H1 (cell line): ENCODE measurements around the gene CLCN5. TPM values are rescaled to one million over a fixed set of nuclear protein-coding genes. Genes with fewer than 3 reads are reported as not detected.

Experiments
- E2F6 ChIP-seq: IDR thresholded peaks from 2 replicates; pipeline ENCODE4 v1.6.1; 2012; ENCODE audit warnings: inconsistent platforms
- EGR1 ChIP-seq: IDR thresholded peaks from 2 replicates; pipeline ENCODE4 v1.6.1; 2011; ENCODE audit warnings: low read depth, low read length, borderline replicate concordance
- EZH2 ChIP-seq: fragments of 200-600 bp; sonication (generic); IDR thresholded peaks from 2 replicates; pipeline ENCODE4 v1.7.1; 2012; ENCODE audit warnings: low read depth, mild to moderate bottlenecking, moderate library complexity, low read length, inconsistent platforms; ENCODE audit not compliant: severe bottlenecking
- KDM4A ChIP-seq: IDR thresholded peaks from one replicate; pipeline ENCODE4 v1.7.1; 2012; ENCODE audit warnings: low read depth, mild to moderate bottlenecking, moderate library complexity, low read length, inconsistent platforms; ENCODE audit not compliant: severe bottlenecking
- RFX5 ChIP-seq: IDR thresholded peaks from 2 replicates; pipeline ENCODE4 v1.6.1; 2011; ENCODE audit warnings: low read depth, low read length, improper control_type of control experiment, borderline replicate concordance
- SP1 ChIP-seq: IDR thresholded peaks from 2 replicates; pipeline ENCODE4 v1.6.1; 2011; ENCODE audit warnings: low read depth, low read length
- SRF ChIP-seq: IDR thresholded peaks from 2 replicates; pipeline ENCODE4 v1.6.1; 2011; ENCODE audit warnings: mild to moderate bottlenecking, low read depth, low read length, moderate library complexity
- polyA plus RNA-seq, 7 experiments: library from polyadenylated mRNA; depleted of rRNA in 3 of 7; stranded (reverse) in 5 of 7; unstranded in 2 of 7; fragments of >200 nt in 5 of 7; fragments of 200-250 nt in 2 of 7; gene quantifications; 1 replicate in 5 of 7; 2 replicates in 1 of 7; 4 replicates in 1 of 7; pipeline versions ENCODE4 v1.2.1 to v1.2.3, GENCODE V29; 2011 to 2013; ENCODE audit warnings: missing spikeins in 2 of 7, mixed read lengths in 2 of 7
- total RNA-seq: library from RNA; stranded (reverse); fragmentation: NEBNext Ultra II Directional; extraction: Animal tissue kit (Norgen Biotek cat#: 25700); gene quantifications from 2 replicates; pipeline ENCODE4 v1.2.1, GENCODE V29; 2021
- TF ChIP-seq, protein P1 (sequence below): fragments of 300-600 bp; sonication (generic); IDR thresholded peaks from 2 replicates; pipeline ENCODE4 v1.7.1; 2012; ENCODE audit warnings: low read length, moderate library complexity, mild to moderate bottlenecking, inconsistent platforms; ENCODE audit not compliant: insufficient replicate concordance

Gene CLCN5
- total and polyA plus RNA-seq, 2 of the 8 experiments (the other 6 are each of a cell fraction or from before 2014, with no cell fraction given), result 4.2 to 9.7 TPM

- TF ChIP-seq, protein P1, sequence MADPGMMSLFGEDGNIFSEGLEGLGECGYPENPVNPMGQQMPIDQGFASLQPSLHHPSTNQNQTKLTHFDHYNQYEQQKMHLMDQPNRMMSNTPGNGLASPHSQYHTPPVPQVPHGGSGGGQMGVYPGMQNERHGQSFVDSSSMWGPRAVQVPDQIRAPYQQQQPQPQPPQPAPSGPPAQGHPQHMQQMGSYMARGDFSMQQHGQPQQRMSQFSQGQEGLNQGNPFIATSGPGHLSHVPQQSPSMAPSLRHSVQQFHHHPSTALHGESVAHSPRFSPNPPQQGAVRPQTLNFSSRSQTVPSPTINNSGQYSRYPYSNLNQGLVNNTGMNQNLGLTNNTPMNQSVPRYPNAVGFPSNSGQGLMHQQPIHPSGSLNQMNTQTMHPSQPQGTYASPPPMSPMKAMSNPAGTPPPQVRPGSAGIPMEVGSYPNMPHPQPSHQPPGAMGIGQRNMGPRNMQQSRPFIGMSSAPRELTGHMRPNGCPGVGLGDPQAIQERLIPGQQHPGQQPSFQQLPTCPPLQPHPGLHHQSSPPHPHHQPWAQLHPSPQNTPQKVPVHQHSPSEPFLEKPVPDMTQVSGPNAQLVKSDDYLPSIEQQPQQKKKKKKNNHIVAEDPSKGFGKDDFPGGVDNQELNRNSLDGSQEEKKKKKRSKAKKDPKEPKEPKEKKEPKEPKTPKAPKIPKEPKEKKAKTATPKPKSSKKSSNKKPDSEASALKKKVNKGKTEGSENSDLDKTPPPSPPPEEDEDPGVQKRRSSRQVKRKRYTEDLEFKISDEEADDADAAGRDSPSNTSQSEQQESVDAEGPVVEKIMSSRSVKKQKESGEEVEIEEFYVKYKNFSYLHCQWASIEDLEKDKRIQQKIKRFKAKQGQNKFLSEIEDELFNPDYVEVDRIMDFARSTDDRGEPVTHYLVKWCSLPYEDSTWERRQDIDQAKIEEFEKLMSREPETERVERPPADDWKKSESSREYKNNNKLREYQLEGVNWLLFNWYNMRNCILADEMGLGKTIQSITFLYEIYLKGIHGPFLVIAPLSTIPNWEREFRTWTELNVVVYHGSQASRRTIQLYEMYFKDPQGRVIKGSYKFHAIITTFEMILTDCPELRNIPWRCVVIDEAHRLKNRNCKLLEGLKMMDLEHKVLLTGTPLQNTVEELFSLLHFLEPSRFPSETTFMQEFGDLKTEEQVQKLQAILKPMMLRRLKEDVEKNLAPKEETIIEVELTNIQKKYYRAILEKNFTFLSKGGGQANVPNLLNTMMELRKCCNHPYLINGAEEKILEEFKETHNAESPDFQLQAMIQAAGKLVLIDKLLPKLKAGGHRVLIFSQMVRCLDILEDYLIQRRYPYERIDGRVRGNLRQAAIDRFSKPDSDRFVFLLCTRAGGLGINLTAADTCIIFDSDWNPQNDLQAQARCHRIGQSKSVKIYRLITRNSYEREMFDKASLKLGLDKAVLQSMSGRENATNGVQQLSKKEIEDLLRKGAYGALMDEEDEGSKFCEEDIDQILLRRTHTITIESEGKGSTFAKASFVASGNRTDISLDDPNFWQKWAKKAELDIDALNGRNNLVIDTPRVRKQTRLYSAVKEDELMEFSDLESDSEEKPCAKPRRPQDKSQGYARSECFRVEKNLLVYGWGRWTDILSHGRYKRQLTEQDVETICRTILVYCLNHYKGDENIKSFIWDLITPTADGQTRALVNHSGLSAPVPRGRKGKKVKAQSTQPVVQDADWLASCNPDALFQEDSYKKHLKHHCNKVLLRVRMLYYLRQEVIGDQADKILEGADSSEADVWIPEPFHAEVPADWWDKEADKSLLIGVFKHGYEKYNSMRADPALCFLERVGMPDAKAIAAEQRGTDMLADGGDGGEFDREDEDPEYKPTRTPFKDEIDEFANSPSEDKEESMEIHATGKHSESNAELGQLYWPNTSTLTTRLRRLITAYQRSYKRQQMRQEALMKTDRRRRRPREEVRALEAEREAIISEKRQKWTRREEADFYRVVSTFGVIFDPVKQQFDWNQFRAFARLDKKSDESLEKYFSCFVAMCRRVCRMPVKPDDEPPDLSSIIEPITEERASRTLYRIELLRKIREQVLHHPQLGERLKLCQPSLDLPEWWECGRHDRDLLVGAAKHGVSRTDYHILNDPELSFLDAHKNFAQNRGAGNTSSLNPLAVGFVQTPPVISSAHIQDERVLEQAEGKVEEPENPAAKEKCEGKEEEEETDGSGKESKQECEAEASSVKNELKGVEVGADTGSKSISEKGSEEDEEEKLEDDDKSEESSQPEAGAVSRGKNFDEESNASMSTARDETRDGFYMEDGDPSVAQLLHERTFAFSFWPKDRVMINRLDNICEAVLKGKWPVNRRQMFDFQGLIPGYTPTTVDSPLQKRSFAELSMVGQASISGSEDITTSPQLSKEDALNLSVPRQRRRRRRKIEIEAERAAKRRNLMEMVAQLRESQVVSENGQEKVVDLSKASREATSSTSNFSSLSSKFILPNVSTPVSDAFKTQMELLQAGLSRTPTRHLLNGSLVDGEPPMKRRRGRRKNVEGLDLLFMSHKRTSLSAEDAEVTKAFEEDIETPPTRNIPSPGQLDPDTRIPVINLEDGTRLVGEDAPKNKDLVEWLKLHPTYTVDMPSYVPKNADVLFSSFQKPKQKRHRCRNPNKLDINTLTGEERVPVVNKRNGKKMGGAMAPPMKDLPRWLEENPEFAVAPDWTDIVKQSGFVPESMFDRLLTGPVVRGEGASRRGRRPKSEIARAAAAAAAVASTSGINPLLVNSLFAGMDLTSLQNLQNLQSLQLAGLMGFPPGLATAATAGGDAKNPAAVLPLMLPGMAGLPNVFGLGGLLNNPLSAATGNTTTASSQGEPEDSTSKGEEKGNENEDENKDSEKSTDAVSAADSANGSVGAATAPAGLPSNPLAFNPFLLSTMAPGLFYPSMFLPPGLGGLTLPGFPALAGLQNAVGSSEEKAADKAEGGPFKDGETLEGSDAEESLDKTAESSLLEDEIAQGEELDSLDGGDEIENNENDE, result no peak
- no peak for TF ChIP-seq EZH2
- TF ChIP-seq E2F6, result no peak
- no peak for TF ChIP-seq KDM4A
- TF ChIP-seq RFX5, result no peak
- TF ChIP-seq EGR1, result no peak
- TF ChIP-seq SP1, result no peak
- no peak for TF ChIP-seq SRF
- TF ChIP-seq, all 59 proteins: peak for 0
These were observed 185.1 kb downstream of the CLCN5 start (continued) for GRCh38 chrX:50107470-50107869.
